ENCODE data around the gene ARHGAP26. TPM values are rescaled to one million over a fixed set of nuclear protein-coding genes. Genes with fewer than 3 reads are reported as not detected.

The ARHGAP26 gene
- total and polyA plus RNA-seq, 7 experiments from 2014 or later = 10.5 to 123 (median 22.7) TPM

GRCh38 chr5:143019614-143020515, 249.7 kb downstream of the ARHGAP26 start:
- ATAC-seq (no peak), DNase-seq (no peak)
- peaks cover 4 to 46% (median 18%) of the 10 kb centered on the region in 7 donors for H3K4me1 Mint-ChIP-seq
- no peaks in the 10 kb centered on the region for H3K9me3 ChIP-seq (ENCODE audit: control insufficient read depth in 2 of 3, low read length in 3 of 3)
- H3K4me1 ChIP-seq (ENCODE audit: control insufficient read depth in 2 of 2, insufficient read depth in 2 of 2, low read length in 2 of 2) = peaks cover 0 to 11% of the 10 kb centered on the region in 2 donors
- peak overlapping the region in 1 of 9 donors; percentile 62 for H3K27ac Mint-ChIP-seq
- H3K9me3 Mint-ChIP-seq = peaks cover 0 to 10% (median 0%) of the 10 kb centered on the region in 11 donors
- no peaks in the 10 kb centered on the region for H3K27me3 Mint-ChIP-seq
- no peak overlapping the region for H3K4me3 Mint-ChIP-seq
- POLR2A ChIA-PET = no interaction called here
- no peaks in the 10 kb centered on the region for H3K27me3 ChIP-seq (ENCODE audit: control insufficient read depth in 2 of 2, insufficient read depth in 2 of 2, low read length in 2 of 2)
- CTCF ChIA-PET = no interaction called here
- peaks cover 0 to 45% (median 37%) of the 10 kb centered on the region in 5 donors for H3K36me3 Mint-ChIP-seq
- no peak overlapping the region for H3K4me3 ChIP-seq (ENCODE audit: low read length)
- H3K27ac ChIP-seq (ENCODE audit: low read depth, low read length) = no peak overlapping the region
- H3K36me3 ChIP-seq (ENCODE audit: control insufficient read depth in 2 of 3, insufficient read depth in 3 of 3, low read length in 3 of 3) = no peaks in the 10 kb centered on the region
- intact Hi-C loops (cut with micrococcal nuclease) = no loop called here

DNA sequence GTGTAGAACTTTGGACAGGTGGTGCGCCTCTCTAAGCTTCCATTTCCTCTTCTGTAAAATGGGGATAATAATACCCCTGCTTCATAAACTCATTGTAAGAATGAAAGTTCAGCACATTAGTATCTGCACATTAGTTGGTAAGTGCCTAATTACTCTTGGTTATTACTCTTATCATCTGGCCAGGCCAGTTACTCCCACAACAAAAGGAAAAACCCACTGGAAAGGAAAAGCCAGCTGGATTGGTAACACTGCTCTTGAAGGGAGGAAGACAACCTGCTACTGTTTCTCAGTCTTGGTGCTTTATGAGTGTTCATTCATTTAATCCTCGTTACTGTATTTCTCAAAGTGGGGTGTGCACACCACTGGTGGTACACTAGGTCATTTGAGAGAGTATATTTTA, 251.4 kb downstream of the ARHGAP26 start:
- Histone ChIP-seq H3K4me3 (ENCODE audit: low read length) (no peak overlapping the region), H3K9me3 (ENCODE audit: control insufficient read depth in 2 of 3, low read length in 3 of 3) (no peaks in the 10 kb centered on the region), H3K36me3 (ENCODE audit: control insufficient read depth in 2 of 3, insufficient read depth in 3 of 3, low read length in 3 of 3) (no peaks in the 10 kb centered on the region), H3K27ac (ENCODE audit: low read depth, low read length) (no peak overlapping the region), H3K4me1 (ENCODE audit: control insufficient read depth in 2 of 2, insufficient read depth in 2 of 2, low read length in 2 of 2) (peaks cover 0 to 11% of the 10 kb centered on the region in 2 donors), H3K27me3 (ENCODE audit: control insufficient read depth in 2 of 2, insufficient read depth in 2 of 2, low read length in 2 of 2) (no peaks in the 10 kb centered on the region)
- H3K27ac Mint-ChIP-seq = peak overlapping the region in 1 of 9 donors; percentile 17
- peaks cover 0 to 35% (median 25%) of the 10 kb centered on the region in 5 donors for H3K36me3 Mint-ChIP-seq
- CTCF ChIA-PET = no interaction called here
- POLR2A ChIA-PET = no interaction called here
- ATAC-seq = no peak
- no peaks in the 10 kb centered on the region for H3K27me3 Mint-ChIP-seq
- intact Hi-C loops (cut with micrococcal nuclease) = no loop called here
- H3K4me3 Mint-ChIP-seq = no peak overlapping the region
- H3K9me3 Mint-ChIP-seq = peaks cover 0 to 10% (median 0%) of the 10 kb centered on the region in 11 donors
- H3K4me1 Mint-ChIP-seq = peaks cover 4 to 60% (median 22%) of the 10 kb centered on the region in 7 donors
- no peak for DNase-seq

DNA sequence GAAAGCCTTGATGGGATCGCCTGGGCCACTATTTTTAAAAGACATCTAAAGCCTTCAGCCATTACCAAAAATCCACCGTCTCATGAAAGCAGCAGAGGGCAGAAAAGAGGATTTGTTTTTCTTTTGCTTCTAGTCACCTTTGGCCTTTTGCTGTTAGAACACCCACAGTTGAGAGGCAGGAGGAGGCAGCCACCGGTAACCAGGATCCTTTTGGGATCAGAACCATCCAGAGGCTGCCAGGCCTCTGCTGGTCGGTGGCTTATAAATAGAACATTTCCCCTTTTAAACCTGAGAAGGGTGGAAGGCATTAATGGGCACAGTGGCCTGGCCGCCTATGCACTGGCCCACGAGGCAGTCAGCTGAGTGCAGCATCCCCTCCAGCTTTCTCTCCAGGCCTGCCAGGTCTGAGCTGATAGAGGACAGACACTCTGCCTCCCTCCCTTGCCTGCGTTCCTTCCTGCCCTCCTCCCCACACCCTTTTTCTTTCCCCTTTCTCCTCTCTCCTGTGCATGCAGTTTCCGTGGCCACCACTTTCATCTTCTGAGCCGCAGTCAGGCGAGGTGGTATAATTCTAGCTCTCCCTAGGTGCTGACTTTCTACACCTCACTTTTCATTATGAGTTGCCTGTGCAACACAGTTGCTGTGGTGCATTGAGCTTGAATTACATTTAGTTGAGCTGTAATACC, 253.4 kb downstream of the ARHGAP26 start:
- Mint-ChIP-seq H3K9me3 (no peaks in the 10 kb centered on the region), H3K4me1 (peaks cover 6 to 49% (median 26%) of the 10 kb centered on the region in 7 donors), H3K4me3 (peak overlapping the region in 3 of 10 donors; percentile 29 to 69 (median 36)), H3K36me3 (peaks cover 0 to 17% (median 14%) of the 10 kb centered on the region in 5 donors), H3K27me3 (no peaks in the 10 kb centered on the region), H3K27ac (peak overlapping the region in 4 of 9 donors; percentile 5 to 63 (median 44))
- H3K9me3 ChIP-seq (ENCODE audit: control insufficient read depth in 2 of 3, low read length in 3 of 3) = no peaks in the 10 kb centered on the region
- ATAC-seq (peak; percentile 47), DNase-seq (peak in 1 of 9 donors; percentile 52)
- no peaks in the 10 kb centered on the region for H3K27me3 ChIP-seq (ENCODE audit: control insufficient read depth in 2 of 2, insufficient read depth in 2 of 2, low read length in 2 of 2)
- no peak overlapping the region for H3K27ac ChIP-seq (ENCODE audit: low read depth, low read length)
- H3K4me3 ChIP-seq (ENCODE audit: low read length) = no peak overlapping the region
- POLR2A ChIA-PET = no interaction called here
- H3K4me1 ChIP-seq (ENCODE audit: control insufficient read depth in 2 of 2, insufficient read depth in 2 of 2, low read length in 2 of 2) = peaks cover 0 to 11% of the 10 kb centered on the region in 2 donors
- H3K36me3 ChIP-seq (ENCODE audit: control insufficient read depth in 2 of 3, insufficient read depth in 3 of 3, low read length in 3 of 3) = no peaks in the 10 kb centered on the region
- intact Hi-C loops (cut with micrococcal nuclease) = no loop called here
- CTCF ChIA-PET = no interaction called here

DNA sequence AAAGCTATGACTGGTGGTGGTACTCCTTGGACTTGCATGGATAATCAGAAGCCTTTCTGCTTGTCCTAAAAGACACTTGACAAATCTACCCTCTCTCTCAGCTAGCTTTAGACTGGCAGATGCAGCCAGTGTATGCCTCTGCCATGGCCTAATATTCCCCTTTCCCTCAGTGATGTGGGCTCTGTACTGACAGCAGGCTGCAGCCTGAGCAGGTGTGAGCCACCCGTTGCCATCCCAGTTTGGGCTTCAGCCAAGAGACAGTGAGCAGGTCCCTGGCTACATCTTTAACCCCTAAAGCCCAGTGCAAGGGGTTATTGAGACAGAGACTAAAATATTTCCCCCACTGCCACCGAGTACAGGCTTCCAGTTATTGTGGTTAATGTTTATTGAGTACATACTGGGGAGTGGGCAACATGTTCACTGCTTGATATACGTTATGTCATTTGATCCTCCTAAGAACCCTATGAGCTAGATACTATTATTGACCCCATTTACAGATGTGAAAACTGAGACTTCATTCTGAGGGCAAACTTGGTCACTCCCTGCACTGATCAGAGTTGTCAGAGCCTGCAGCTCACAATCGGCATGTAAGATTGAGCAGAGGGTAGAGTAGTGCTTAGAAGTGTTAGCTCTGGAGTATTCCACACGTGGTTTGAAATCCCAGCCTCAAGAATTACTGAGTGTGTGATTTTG, 254.2 kb downstream of the ARHGAP26 start:
- POLR2A ChIA-PET = no interaction called here
- no peak overlapping the region for H3K4me3 ChIP-seq (ENCODE audit: low read length)
- Mint-ChIP-seq H3K27ac (no peak overlapping the region), H3K9me3 (no peaks in the 10 kb centered on the region), H3K4me1 (peaks cover 11 to 46% (median 31%) of the 10 kb centered on the region in 7 donors), H3K27me3 (no peaks in the 10 kb centered on the region), H3K4me3 (peak overlapping the region in 1 of 10 donors; percentile 42), H3K36me3 (peaks cover 0 to 17% (median 8%) of the 10 kb centered on the region in 5 donors)
- H3K4me1 ChIP-seq (ENCODE audit: control insufficient read depth in 2 of 2, insufficient read depth in 2 of 2, low read length in 2 of 2) = peaks cover 0 to 13% of the 10 kb centered on the region in 2 donors
- H3K9me3 ChIP-seq (ENCODE audit: control insufficient read depth in 2 of 3, low read length in 3 of 3) = no peaks in the 10 kb centered on the region
- no peak overlapping the region for H3K27ac ChIP-seq (ENCODE audit: low read depth, low read length)
- H3K36me3 ChIP-seq (ENCODE audit: control insufficient read depth in 2 of 3, insufficient read depth in 3 of 3, low read length in 3 of 3) = no peaks in the 10 kb centered on the region
- CTCF ChIA-PET = no interaction called here
- ATAC-seq (no peak), DNase-seq (no peak)
- no peaks in the 10 kb centered on the region for H3K27me3 ChIP-seq (ENCODE audit: control insufficient read depth in 2 of 2, insufficient read depth in 2 of 2, low read length in 2 of 2)
- intact Hi-C loops (cut with micrococcal nuclease) = no loop called here

GRCh38 chr5:143025376-143025775, 255.2 kb downstream of the ARHGAP26 start:
- H3K4me3 ChIP-seq (ENCODE audit: low read length) = no peak overlapping the region
- intact Hi-C loops (cut with micrococcal nuclease) = no loop called here
- peaks cover 19 to 47% (median 41%) of the 10 kb centered on the region in 7 donors for H3K4me1 Mint-ChIP-seq
- ATAC-seq = no peak
- no peak for DNase-seq
- H3K9me3 Mint-ChIP-seq = no peaks in the 10 kb centered on the region
- CTCF ChIA-PET = no interaction called here
- peaks cover 10 to 23% of the 10 kb centered on the region in 2 donors for H3K4me1 ChIP-seq (ENCODE audit: control insufficient read depth in 2 of 2, insufficient read depth in 2 of 2, low read length in 2 of 2)
- no peaks in the 10 kb centered on the region for H3K36me3 ChIP-seq (ENCODE audit: control insufficient read depth in 2 of 3, insufficient read depth in 3 of 3, low read length in 3 of 3)
- peaks cover 0 to 13% (median 4%) of the 10 kb centered on the region in 5 donors for H3K36me3 Mint-ChIP-seq
- no peak overlapping the region for H3K27ac ChIP-seq (ENCODE audit: low read depth, low read length)
- no peaks in the 10 kb centered on the region for H3K27me3 Mint-ChIP-seq
- H3K9me3 ChIP-seq (ENCODE audit: control insufficient read depth in 2 of 3, low read length in 3 of 3) = no peaks in the 10 kb centered on the region
- POLR2A ChIA-PET = no interaction called here
- H3K27ac Mint-ChIP-seq = peak overlapping the region in 2 of 9 donors; percentile 28 to 43
- H3K4me3 Mint-ChIP-seq = no peak overlapping the region
- no peaks in the 10 kb centered on the region for H3K27me3 ChIP-seq (ENCODE audit: control insufficient read depth in 2 of 2, insufficient read depth in 2 of 2, low read length in 2 of 2)

DNA sequence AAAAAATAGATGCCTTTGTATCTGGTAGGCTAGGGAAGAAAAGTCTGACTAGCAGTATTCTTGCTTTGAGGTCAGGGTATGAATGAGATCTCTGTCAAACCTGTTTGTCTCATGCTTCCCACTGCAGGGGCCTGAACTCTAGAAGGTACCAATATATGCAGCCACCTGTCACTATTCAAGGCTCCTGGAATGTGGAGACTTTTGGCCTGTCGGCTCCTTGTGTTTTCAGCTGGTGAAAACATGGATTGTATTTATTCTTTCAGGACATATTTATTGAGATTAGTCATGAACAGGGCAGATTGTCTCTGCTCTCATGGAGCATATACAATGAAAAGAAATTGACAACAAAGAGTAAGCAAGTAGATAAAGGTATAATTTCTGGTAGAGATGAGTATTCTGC, 255.8 kb downstream of the ARHGAP26 start:
- no peak overlapping the region for H3K4me3 Mint-ChIP-seq
- peaks cover 25 to 53% (median 47%) of the 10 kb centered on the region in 7 donors for H3K4me1 Mint-ChIP-seq
- no peaks in the 10 kb centered on the region for H3K27me3 Mint-ChIP-seq
- intact Hi-C loops (cut with micrococcal nuclease) = no loop called here
- H3K9me3 Mint-ChIP-seq = no peaks in the 10 kb centered on the region
- peaks cover 0 to 18% (median 7%) of the 10 kb centered on the region in 5 donors for H3K36me3 Mint-ChIP-seq
- Histone ChIP-seq H3K27ac (ENCODE audit: low read depth, low read length) (no peak overlapping the region), H3K9me3 (ENCODE audit: control insufficient read depth in 2 of 3, low read length in 3 of 3) (no peaks in the 10 kb centered on the region), H3K27me3 (ENCODE audit: control insufficient read depth in 2 of 2, insufficient read depth in 2 of 2, low read length in 2 of 2) (no peaks in the 10 kb centered on the region), H3K36me3 (ENCODE audit: control insufficient read depth in 2 of 3, insufficient read depth in 3 of 3, low read length in 3 of 3) (no peaks in the 10 kb centered on the region), H3K4me3 (ENCODE audit: low read length) (no peak overlapping the region), H3K4me1 (ENCODE audit: control insufficient read depth in 2 of 2, insufficient read depth in 2 of 2, low read length in 2 of 2) (peaks cover 16 to 29% of the 10 kb centered on the region in 2 donors)
- ChIA-PET CTCF (no interaction called here), POLR2A (no interaction called here)
- peak overlapping the region in 3 of 9 donors; percentile 3 to 43 (median 34) for H3K27ac Mint-ChIP-seq
- DNase-seq (no peak), ATAC-seq (no peak)

Data from naive thymus-derived CD4-positive, alpha-beta T cell (primary cell).